ENCODE results near the gene ZNF569. TPM values are rescaled to one million over a fixed set of nuclear protein-coding genes. Genes with fewer than 3 reads are reported as not detected.

Gene ZNF569
- total RNA-seq, 1 donor from 2014 or later: 4.7 TPM

DNA sequence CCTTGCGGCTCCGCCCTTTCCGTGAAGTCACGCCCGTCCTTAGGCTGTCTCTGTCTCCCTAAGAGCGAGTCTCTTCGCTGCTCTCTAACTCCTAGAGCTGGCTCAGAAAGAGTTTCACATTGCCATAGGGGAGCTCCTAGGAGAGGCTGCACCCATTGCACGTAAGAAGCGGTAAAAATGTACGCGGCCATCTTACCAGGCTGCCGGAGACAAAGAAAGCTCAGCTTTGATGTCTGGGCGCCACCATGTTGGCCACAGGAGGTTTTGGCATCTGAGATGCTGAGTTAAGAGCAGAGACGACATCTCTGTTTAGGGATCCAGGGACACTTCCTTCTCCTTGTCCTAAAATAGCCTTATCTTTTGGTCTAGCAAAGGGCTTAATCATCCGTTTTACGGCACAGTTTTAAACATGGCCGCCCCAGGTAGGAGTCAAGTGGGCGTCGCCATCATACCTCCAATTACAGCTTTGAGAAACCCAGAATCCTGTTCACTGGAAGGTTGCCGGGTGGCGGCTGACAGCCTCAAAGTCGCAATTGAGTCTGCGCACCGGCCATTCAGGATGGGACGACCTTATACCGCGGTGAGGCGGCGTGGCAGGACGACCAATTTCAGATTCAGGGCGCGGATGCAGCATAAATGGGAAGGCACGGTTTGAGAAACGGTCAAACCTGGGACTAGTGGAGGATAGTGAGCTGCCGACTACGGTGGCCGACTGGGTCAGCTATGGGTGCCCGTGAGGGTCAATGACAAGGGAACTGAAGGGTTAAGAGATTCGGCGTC is 39.3 kb upstream of the ZNF569 start, which contains the start of gene ZNF793:
Gene ZNF793, plus strand, starts transcription at position 553 of the 780 bp plus-strand sequence. CDS start 16,501 bp downstream, outside the sequence.
- TF ChIP-seq, protein P1, sequence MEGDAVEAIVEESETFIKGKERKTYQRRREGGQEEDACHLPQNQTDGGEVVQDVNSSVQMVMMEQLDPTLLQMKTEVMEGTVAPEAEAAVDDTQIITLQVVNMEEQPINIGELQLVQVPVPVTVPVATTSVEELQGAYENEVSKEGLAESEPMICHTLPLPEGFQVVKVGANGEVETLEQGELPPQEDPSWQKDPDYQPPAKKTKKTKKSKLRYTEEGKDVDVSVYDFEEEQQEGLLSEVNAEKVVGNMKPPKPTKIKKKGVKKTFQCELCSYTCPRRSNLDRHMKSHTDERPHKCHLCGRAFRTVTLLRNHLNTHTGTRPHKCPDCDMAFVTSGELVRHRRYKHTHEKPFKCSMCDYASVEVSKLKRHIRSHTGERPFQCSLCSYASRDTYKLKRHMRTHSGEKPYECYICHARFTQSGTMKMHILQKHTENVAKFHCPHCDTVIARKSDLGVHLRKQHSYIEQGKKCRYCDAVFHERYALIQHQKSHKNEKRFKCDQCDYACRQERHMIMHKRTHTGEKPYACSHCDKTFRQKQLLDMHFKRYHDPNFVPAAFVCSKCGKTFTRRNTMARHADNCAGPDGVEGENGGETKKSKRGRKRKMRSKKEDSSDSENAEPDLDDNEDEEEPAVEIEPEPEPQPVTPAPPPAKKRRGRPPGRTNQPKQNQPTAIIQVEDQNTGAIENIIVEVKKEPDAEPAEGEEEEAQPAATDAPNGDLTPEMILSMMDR (IDR thresholded peaks at IDR 0.05; ENCODE audit: unreplicated experiment): no peak
- H3K36me3 Mint-ChIP-seq (ENCODE audit: low read depth, unreplicated experiment): peaks cover 29% of the 10 kb centered on the region
- H3K27ac Mint-ChIP-seq (ENCODE audit: unreplicated experiment): no peak within 1 kb of the TSS
- no peaks in the 10 kb centered on the region for H3K9me3 Mint-ChIP-seq (ENCODE audit: unreplicated experiment)
- H3K4me1 Mint-ChIP-seq (ENCODE audit: unreplicated experiment): no peaks in the 10 kb centered on the region
- peak; percentile 86 for DNase-seq (ENCODE audit: low spot score)
- H3K4me3 Mint-ChIP-seq (ENCODE audit: unreplicated experiment): no peak within 1 kb of the TSS
- H3K27me3 Mint-ChIP-seq (ENCODE audit: unreplicated experiment): no peaks in the 10 kb centered on the region

DNA sequence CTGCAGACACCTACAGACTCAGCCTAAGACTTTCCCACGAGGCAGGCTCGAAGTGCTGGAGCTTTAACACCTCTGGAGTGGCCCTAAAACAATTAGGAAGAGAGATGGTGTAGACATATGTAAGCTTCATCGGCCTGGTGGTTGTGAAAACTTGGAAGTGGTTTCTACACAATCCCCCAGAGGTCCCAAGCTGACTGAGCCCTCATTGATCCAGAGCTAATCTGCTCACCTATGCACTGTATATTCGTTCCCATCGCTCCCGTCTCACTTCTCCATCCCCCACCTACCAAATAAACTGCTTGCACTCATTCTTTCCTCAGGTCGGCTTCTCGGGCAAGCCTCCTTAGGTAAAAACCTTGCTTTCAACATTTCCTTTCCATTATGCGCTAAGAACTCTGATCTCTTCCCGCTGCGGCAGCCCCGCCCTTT is 38.7 kb upstream of the ZNF569 start:
- DNase-seq (ENCODE audit: low spot score): no peak
- no peaks in the 10 kb centered on the region for H3K9me3 Mint-ChIP-seq (ENCODE audit: unreplicated experiment)

DNA sequence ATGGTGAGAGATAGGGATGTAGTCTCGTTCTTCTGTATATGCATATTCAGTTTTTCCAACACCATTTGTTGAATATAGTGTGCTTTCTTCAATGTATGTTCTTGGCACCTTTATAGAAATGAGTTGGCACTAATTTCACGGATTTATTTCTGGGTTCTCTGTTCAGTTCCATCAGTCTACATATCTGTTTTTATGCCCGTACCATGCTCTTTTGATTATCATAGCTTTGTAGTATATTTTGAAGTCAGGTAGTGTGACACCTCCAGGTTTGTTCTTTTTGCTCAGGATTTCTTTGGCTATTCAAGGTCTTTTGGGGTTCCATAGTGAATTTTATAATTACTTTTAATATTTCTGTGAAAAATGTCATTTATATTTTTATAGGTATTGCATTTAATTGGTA is 25.0 kb upstream of the ZNF569 start:
- Mint-ChIP-seq H3K27me3 (ENCODE audit: unreplicated experiment) (no peaks in the 10 kb centered on the region), H3K27ac (ENCODE audit: unreplicated experiment) (no peak overlapping the region), H3K4me1 (ENCODE audit: unreplicated experiment) (no peaks in the 10 kb centered on the region), H3K4me3 (ENCODE audit: unreplicated experiment) (no peak overlapping the region), H3K9me3 (ENCODE audit: unreplicated experiment) (peaks cover 39% of the 10 kb centered on the region), H3K36me3 (ENCODE audit: low read depth, unreplicated experiment) (peaks cover 18% of the 10 kb centered on the region)
- TF ChIP-seq, protein P1 (IDR thresholded peaks at IDR 0.05; ENCODE audit: unreplicated experiment): no peak
- no peak for DNase-seq (ENCODE audit: low spot score)

More for the DNA sequence above, 38.7 kb upstream of the ZNF569 start:
- H3K27ac Mint-ChIP-seq (ENCODE audit: unreplicated experiment): no peak overlapping the region
- TF ChIP-seq, protein P1 (IDR thresholded peaks at IDR 0.05; ENCODE audit: unreplicated experiment): no peak
- peaks cover 25% of the 10 kb centered on the region for H3K36me3 Mint-ChIP-seq (ENCODE audit: low read depth, unreplicated experiment)
- H3K4me3 Mint-ChIP-seq (ENCODE audit: unreplicated experiment): no peak overlapping the region
- no peaks in the 10 kb centered on the region for H3K27me3 Mint-ChIP-seq (ENCODE audit: unreplicated experiment)
- H3K4me1 Mint-ChIP-seq (ENCODE audit: unreplicated experiment): no peaks in the 10 kb centered on the region

DNA sequence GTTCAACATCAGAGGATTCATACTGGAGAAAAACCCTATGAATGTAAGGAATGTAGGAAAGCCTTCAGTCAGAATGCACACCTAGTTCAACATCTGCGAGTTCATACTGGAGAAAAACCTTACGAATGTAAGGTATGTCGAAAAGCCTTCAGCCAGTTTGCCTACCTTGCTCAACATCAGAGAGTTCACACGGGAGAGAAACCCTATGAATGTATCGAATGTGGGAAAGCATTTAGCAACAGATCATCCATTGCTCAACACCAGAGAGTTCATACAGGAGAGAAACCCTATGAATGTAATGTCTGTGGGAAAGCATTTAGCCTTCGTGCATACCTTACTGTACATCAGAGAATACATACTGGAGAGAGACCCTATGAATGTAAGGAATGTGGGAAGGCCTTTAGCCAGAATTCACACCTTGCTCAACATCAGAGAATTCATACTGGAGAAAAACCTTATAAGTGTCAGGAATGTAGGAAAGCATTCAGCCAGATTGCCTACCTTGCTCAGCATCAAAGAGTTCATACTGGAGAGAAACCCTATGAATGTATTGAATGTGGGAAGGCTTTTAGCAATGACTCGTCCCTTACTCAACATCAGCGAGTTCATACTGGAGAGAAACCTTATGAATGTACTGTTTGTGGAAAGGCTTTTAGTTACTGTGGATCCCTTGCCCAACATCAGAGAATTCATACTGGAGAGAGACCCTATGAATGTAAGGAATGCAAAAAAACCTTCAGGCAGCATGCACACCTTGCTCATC is 17.3 kb upstream of the ZNF569 start:
- Mint-ChIP-seq H3K4me1 (ENCODE audit: unreplicated experiment) (no peaks in the 10 kb centered on the region), H3K27ac (ENCODE audit: unreplicated experiment) (no peak overlapping the region), H3K4me3 (ENCODE audit: unreplicated experiment) (peak overlapping the region; percentile 84), H3K36me3 (ENCODE audit: low read depth, unreplicated experiment) (peaks cover 84% of the 10 kb centered on the region), H3K27me3 (ENCODE audit: unreplicated experiment) (peaks cover 3% of the 10 kb centered on the region), H3K9me3 (ENCODE audit: unreplicated experiment) (peaks cover 57% of the 10 kb centered on the region)
- no peak for DNase-seq (ENCODE audit: low spot score)
- TF ChIP-seq, protein P1 (IDR thresholded peaks at IDR 0.05; ENCODE audit: unreplicated experiment): no peak
